T-helper 1 cell treated with Interleukin-12 subunit alpha and Interleukin-12 subunit beta and Interleukin-4 antibody, amounts not matched to agents 30 ng/mL and 1 ng/mL, for 36 hours (primary cell): Measurements from ENCODE around the gene FOSL2. TPM values are rescaled to one million over a fixed set of nuclear protein-coding genes. Genes with fewer than 3 reads are reported as not detected.
"Not testable (repeated sequence)": the region's sequence is repeated elsewhere in the genome, so short reads cannot be mapped to it uniquely, and the experiment has no call there.

Source experiments
- intact Hi-C: fragments of 100-400 bp; cut with micrococcal nuclease; formaldehyde crosslinking; loops from one replicate; pipeline ENCODE4 v1.15.1; 2024
- total RNA-seq: library from RNA; stranded (reverse); gene quantifications from 2 replicates; pipeline ENCODE4 v1.2.3, GENCODE V29; 2022

The FOSL2 gene
- total RNA-seq, 1 donor from 2014 or later = 32.4 TPM

GRCh38 chr2:28371728-28372127 lies 20.9 kb upstream of the FOSL2 start:
- intact Hi-C loops = not testable (repeated sequence)

DNA sequence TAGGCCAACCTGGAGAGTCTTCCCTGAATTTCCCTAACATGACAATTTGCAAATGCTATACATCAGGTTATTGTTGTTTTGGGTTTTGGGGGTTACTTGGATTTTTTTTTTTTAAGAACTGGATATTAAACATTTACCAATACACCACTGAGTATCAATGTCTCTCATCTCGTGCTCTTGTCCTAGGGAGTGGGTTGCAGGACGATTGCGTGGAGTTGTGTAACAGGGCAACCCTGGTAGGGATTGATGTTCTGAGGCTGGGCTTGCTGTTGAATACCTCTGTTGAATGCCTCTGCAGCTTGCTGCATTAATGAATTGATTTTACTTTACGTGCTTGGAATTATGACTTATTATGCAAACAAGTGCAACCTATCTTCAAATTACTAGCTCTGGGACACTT lies 18.8 kb upstream of the FOSL2 start:
- intact Hi-C loops = no loop called here

- intact Hi-C loops = no loop called here
These were observed 18.3 kb upstream of the FOSL2 start for GRCh38 chr2:28374331-28374730.

GRCh38 chr2:28375236-28375635 lies 17.4 kb upstream of the FOSL2 start:
- intact Hi-C loops = no loop called here

DNA sequence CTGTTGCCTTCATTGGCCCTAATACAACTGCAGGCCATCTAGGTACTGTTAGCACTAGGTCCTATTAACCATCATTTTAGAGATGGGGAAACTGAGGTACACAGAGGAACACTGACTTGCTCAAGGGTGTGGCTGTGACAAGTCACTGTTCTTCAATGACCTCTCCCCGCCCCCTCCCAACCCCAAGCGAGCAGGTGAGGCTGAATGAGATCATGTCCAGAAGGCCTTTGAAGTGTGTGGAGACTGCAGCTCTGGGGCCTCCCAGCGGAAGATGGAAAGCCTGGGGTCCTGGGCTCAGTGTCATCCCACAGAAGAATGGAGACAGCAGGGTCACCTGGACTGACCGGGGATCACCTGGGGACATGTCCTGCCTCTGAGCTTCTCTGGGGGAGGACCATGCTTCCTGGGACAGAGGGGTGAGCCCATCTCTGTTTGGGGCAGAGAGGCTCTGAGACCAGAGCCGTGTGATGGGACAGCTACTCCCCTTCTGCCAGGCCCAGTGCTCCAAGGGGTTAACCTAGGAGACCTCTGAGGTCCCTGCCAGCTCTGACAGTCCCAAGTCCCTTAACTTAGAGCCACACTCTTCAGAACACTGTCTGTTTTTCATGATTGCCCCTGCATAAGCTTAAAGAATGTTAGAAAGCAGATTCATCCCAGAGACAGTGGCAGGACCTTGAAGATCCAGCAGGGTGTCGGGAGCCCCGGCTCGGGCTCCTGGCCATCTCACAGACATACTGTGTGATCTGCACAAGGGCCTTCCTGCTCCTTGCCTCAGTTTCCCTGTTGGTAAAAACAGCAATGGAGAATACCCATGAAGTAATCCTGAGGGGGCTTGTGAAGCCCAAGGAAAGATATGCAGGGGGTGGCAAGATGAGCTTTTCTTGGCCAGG lies 16.7 kb upstream of the FOSL2 start:
- intact Hi-C loops = no loop called here

DNA sequence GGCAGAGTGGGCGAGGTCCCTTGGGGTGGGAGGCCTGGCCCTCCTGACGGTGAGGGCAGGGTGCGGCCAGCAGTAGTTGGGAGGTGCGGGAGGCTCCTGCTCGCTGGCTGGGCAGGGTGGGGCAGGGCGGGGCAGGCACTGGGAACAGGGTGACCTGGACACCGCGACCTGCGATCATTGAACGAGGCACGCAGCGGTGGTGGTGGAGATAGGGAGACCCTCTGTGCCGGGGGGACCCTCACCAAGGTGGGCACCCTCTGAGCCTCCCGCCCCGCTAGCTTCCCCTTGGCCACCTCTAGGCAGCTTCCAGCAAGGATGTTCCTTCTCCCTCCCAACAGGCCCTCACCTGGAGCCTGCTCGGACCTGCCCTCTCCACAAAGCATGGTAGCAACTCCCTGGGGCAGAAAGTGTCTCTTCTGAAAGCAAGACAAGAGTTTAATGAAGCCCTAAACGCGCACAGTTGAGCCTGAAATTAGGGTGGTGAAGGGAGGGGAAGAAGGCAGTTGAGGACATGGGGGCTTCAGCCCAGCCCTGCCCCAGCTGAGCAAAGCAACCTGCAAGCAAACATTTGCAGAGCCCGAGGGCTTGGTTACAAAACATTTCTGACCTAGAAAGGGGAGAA lies 15.4 kb upstream of the FOSL2 start:
- intact Hi-C loops = no loop called here

- intact Hi-C loops = no loop called here
These were observed 14.5 kb upstream of the FOSL2 start for GRCh38 chr2:28377984-28378678.

GRCh38 chr2:28378679-28379584 lies 13.7 kb upstream of the FOSL2 start:
- intact Hi-C loops = no loop called here

DNA sequence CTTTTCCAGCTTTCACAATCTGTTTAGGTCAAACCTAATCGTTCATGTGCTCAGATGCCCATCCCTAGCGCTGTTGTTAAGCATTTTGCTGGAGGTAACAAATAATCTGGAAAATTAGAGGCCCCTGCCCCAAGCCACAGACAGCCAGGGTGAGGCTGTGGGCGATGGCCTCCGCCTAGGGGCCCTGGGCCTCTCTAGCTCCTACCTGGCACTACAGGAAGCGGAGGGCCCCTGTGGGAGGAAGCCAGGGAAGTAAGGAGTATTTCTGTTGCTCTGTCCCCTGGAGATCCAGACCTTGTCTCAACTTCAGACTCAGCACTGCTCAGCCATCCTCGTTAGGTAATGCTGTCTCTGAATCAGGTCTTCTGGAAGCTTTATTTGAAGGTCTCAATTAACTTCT lies 12.4 kb upstream of the FOSL2 start:
- intact Hi-C loops = no loop called here

DNA sequence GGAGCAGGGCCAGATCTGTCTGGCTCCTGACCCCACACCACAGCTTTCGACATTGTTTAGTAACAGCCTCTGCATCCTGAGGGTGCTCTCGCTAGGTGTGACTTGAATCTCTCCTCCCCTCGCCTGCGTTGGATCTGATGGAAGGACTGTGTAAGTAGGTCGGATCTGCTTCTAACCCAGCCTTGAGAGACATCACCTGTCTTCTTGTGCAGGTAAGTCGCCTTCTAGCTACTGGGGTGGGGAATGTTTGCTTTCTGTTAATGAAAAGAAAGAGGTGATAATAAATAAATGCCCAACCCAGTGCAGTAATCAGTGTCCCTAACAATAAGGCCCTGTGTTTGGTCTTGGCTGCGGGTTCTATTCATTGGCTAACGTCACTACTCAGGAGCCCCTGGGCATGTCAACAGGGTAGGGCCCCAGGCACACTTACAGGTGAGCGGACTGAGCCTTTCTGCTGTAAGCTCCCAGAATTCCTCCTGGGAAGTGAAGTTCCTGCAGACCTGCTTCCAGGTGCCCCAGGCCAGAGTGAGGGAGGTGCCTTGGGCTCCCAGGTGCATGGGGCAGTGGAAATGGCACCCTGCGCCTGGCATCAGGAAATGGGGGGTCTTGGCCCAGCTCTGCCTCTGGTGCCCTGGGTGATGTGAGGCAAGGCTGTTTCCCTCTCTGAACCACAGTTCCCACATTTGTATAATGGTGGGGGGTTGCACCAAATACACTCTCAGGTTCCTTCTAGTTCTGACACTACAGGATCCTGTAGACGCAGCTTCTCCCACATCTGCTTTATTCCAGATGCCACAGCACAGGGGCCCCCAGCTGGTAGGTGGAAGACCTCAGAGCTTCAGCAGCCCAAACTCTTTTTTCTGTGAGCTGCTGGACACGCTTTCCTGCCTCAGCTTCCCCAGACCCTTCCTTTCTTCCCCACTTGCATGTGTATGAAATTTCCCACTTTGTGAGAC lies 11.2 kb upstream of the FOSL2 start:
- intact Hi-C loops = no loop called here

- intact Hi-C loops = no loop called here
These were observed 9.9 kb upstream of the FOSL2 start for GRCh38 chr2:28382755-28383154.

DNA sequence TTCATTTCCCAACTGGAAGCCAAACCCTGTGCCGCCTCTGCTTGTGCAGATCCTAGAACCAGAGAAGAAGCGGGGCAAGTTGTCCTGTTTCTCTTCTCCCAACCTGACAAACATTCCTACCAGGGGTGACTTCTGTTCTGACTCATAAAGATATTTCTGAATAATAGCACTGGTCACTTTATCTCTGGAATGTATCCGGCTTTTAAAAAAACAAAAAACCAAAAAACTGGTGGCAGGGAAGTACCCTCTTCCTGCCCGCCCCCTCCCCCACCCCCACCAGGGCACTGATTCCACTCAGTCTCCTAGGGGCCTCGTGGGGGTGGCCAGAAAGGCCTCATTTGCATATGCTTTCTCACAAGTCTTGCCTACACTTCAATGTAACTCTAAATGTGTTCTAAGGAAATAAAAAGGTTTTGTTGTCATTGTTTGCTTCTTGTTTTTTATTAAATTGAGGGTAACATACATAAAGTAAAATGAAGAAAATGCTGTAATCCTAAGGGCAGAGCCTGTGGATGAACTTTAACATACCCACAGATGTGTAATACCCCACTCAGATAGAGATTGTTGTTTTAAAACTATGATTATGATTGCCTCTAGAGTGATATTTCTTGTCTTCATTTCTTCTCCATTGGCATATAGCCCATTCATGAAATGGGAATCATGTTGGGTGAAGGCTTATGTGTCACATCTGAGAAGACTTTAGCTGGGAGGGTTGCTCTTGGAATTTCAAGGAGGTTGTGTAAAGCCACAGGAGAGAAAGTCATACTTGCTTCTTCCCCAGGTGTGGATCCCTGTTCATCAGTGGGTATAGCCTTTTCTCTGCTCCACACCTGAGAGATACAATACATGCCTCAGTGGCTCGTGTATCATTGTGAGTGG lies 5.3 kb upstream of the FOSL2 start:
- intact Hi-C loops = no loop called here

DNA sequence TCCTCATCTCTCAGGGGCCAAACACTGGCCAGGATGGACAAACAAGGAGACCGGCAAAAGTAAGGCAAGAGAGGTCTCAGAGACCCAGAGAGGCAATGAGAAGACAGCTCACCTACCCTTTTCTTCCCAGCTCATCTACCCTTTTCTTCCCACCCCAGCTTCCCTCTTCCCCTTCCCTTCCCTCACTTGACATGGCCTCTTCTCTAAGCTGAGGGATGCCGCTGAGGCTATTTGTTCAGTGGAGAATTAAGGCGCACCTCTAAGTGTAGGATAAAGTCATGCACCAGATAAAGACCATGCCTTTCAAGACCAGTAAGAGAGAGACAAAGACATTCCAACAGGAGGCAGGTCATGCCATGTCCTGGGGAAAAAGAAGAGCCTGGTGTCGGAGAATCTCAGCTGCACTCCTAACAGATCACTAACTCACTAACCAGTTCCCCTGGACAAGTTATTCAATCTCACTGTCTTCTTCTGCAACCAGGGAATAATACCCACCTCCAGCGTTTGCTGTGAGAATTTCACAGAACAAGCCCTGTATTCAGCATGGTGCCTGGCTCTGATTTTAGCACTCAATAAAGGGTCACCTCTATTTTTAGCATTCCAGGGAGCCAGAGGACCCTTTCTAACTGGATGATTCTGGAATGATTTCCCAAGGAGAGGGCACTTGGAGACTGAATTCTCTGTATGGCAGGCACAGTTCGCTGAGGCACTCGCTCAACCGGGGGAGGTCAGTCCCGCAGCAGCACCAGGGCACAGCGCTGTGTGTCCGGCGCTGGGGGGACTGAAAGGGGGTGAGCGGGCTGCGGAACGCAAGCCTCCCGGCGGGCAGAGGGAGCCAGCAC lies 3.0 kb upstream of the FOSL2 start:
- intact Hi-C loops = loop anchor here (1.0 to 10.0 kb wide), 11 partner anchors 30 to 1758 kb away; partner anchors contain the start of genes BABAM2, EIF2B4, PREB and RBKS

GRCh38 chr2:28390241-28390745 lies 2.4 kb upstream of the FOSL2 start:
- intact Hi-C loops = loop anchor here (1.0 to 10.0 kb wide), 11 partner anchors 31 to 1757 kb away; partner anchors contain the start of genes BABAM2, EIF2B4, PREB and RBKS

GRCh38 chr2:28390746-28391563 lies 1.7 kb upstream of the FOSL2 start:
- intact Hi-C loops = loop anchor here (1.0 to 10.0 kb wide), 11 partner anchors 32 to 1756 kb away; partner anchors contain the start of genes BABAM2, EIF2B4, PREB and RBKS

- intact Hi-C loops = loop anchor here (1.0 to 10.0 kb wide), 11 partner anchors 257 to 1756 kb away; partner anchors contain the start of genes AGBL5, CAD, EIF2B4 and MRPL33
These were observed 928 bp upstream of the FOSL2 start for GRCh38 chr2:28391564-28392296.
